IMR-90 (cell line): ENCODE data around the gene NMB. TPM values are rescaled to one million over a fixed set of nuclear protein-coding genes. Genes with fewer than 3 reads are reported as not detected.

Source experiments
- ATAC-seq: fragments of 200-7000 bp; cut with Tn5 transposase; 2 replicates; pipeline ENCODE4 v1.9.1; 2020; ENCODE audit warnings: low read depth, mild to moderate bottlenecking, moderate library complexity
- BruUV-seq: library from RNA; stranded (reverse); fragments of 400-500 nt; replicated peaks from 2 replicates; lab custom pipeline; 2021; lab: Mats Ljungman, UMichigan
- CTCF ChIA-PET: fragments of 300-600 bp; formaldehyde crosslinking; extraction: SDS; loops from one replicate; lab custom pipeline; 2021; ENCODE audit warnings: antibody characterized with exemption; lab: Yijun Ruan, JAX
- POLR2A ChIA-PET: fragments of 300-600 bp; sonication (Branson Sonifier 250); formaldehyde crosslinking; loops from one replicate; lab custom pipeline; 2022; ENCODE audit warnings: antibody characterized with exemption; ENCODE audit not compliant: unreplicated experiment; lab: Charles Lee
- DNase-seq: peaks from one replicate; pipeline ENCODE4 v3.0.0; 2013
- H2AFZ ChIP-seq: replicated peaks from 2 replicates; pipeline ENCODE3; 2013; ENCODE audit warnings: low read length, mild to moderate bottlenecking; ENCODE audit not compliant: poor library complexity
- H2AK5ac ChIP-seq: 2 replicates; pipeline ENCODE4 v1.6.1; 2013; ENCODE audit warnings: low read depth, low read length, inconsistent platforms
- H2AK9ac ChIP-seq: replicated peaks from 2 replicates; pipeline ENCODE3; 2013; ENCODE audit warnings: mild to moderate bottlenecking, low read depth, low read length, moderate library complexity; ENCODE audit not compliant: poor library complexity
- H2BK120ac ChIP-seq: 2 replicates; pipeline ENCODE4 v1.6.1; 2013; ENCODE audit warnings: low read depth, low read length, inconsistent platforms
- H2BK15ac ChIP-seq: 3 replicates; pipeline ENCODE4 v1.6.1; 2013; ENCODE audit warnings: low read depth, low read length, inconsistent platforms
- H2BK20ac ChIP-seq: 2 replicates; pipeline ENCODE4 v1.6.1; 2013; ENCODE audit warnings: low read depth, mild to moderate bottlenecking, inconsistent platforms, low read length, moderate library complexity
- H2BK5ac ChIP-seq: 2 replicates; pipeline ENCODE4 v1.6.1; 2013; ENCODE audit warnings: mild to moderate bottlenecking, low read depth, low read length, inconsistent platforms; ENCODE audit not compliant: poor library complexity, severe bottlenecking
- H3K14ac ChIP-seq: replicated peaks from 2 replicates; pipeline ENCODE4 v1.6.1; 2013; ENCODE audit warnings: low read depth, low read length, inconsistent platforms
- H3K18ac ChIP-seq: 2 replicates; pipeline ENCODE4 v1.6.1; 2013; ENCODE audit warnings: low read depth, low read length, control low read depth
- H3K23ac ChIP-seq: 2 replicates; pipeline ENCODE4 v1.6.1; 2013; ENCODE audit warnings: low read depth, low read length, inconsistent platforms
- H3K27ac ChIP-seq: 2 replicates; pipeline ENCODE4 v1.5.1; 2013; ENCODE audit warnings: mild to moderate bottlenecking, control low read depth, low read length; ENCODE audit not compliant: insufficient read depth
- H3K27me3 ChIP-seq: 2 replicates; pipeline ENCODE4 v1.6.1; 2013; ENCODE audit warnings: low read length; ENCODE audit not compliant: control insufficient read depth, insufficient read depth
- H3K36me3 ChIP-seq: 2 replicates; pipeline ENCODE4 v1.6.1; 2013; ENCODE audit warnings: low read length, mixed read lengths; ENCODE audit not compliant: control insufficient read depth, insufficient read depth
- H3K4ac ChIP-seq: 2 replicates; pipeline ENCODE4 v1.6.1; 2013; ENCODE audit warnings: low read depth, low read length, inconsistent platforms
- H3K4me1 ChIP-seq: 2 replicates; pipeline ENCODE4 v1.6.1; 2013; ENCODE audit warnings: low read length, mixed read lengths; ENCODE audit not compliant: control insufficient read depth, insufficient read depth
- H3K4me2 ChIP-seq: 2 replicates; pipeline ENCODE4 v1.6.1; 2013; ENCODE audit warnings: low read depth, mild to moderate bottlenecking, control low read depth, low read length, moderate library complexity
- H3K4me3 ChIP-seq: 2 replicates; pipeline ENCODE4 v1.5.1; 2013; ENCODE audit warnings: low read depth, mild to moderate bottlenecking, control low read depth, low read length, moderate library complexity; ENCODE audit not compliant: insufficient read depth
- H3K56ac ChIP-seq: 2 replicates; pipeline ENCODE4 v1.6.1; 2013; ENCODE audit warnings: low read length, inconsistent platforms; ENCODE audit not compliant: insufficient read depth; ENCODE audit errors: extremely low read depth
- H3K79me1 ChIP-seq, 2 experiments: 2 replicates each; pipeline ENCODE4 v1.6.1; 2013; ENCODE audit warnings: low read length in 2 of 2, inconsistent platforms in 1 of 2, low read depth in 1 of 2
- H3K9ac ChIP-seq: 2 replicates; pipeline ENCODE4 v1.6.1; 2013; ENCODE audit warnings: low read depth, low read length, control low read depth
- H3K9me1 ChIP-seq: 2 replicates; pipeline ENCODE4 v1.6.1; 2013; ENCODE audit warnings: low read length, inconsistent platforms; ENCODE audit not compliant: insufficient read depth
- H3K9me3 ChIP-seq: 2 replicates; pipeline ENCODE4 v1.6.1; 2013; ENCODE audit warnings: low read length; ENCODE audit not compliant: control insufficient read depth, insufficient read depth
- H4K20me1 ChIP-seq: 2 replicates; pipeline ENCODE4 v1.6.1; 2013; ENCODE audit warnings: low read length, inconsistent platforms; ENCODE audit not compliant: insufficient read depth
- H4K5ac ChIP-seq: 2 replicates; pipeline ENCODE4 v1.6.1; 2013; ENCODE audit warnings: mild to moderate bottlenecking, low read depth, low read length, control low read depth
- H4K8ac ChIP-seq, 2 experiments: 2 replicates each; pipeline ENCODE4 v1.6.1; 2013; ENCODE audit warnings: low read depth in 2 of 2, low read length in 2 of 2, control low read depth in 1 of 2, inconsistent platforms in 1 of 2
- H4K91ac ChIP-seq: 2 replicates; pipeline ENCODE4 v1.6.1; 2013; ENCODE audit warnings: low read depth, low read length, inconsistent platforms; ENCODE audit not compliant: insufficient read depth
- BHLHE40 ChIP-seq: fragments of 150-350 bp; IDR thresholded peaks from 2 replicates; pipeline ENCODE4 v1.6.1; 2016; ENCODE audit warnings: mild to moderate bottlenecking, low read depth, low read length
- CEBPB ChIP-seq: IDR thresholded peaks from 2 replicates; pipeline ENCODE4 v1.6.1; 2012; ENCODE audit warnings: low read depth, low read length, improper control_type of control experiment
- CHD1 ChIP-seq: IDR thresholded peaks from 2 replicates; pipeline ENCODE4 v1.6.1; 2012; ENCODE audit warnings: low read depth, low read length, improper control_type of control experiment
- CTCF ChIP-seq: conservative IDR thresholded peaks from 2 replicates; pipeline ENCODE4 v1.5.1; 2012; ENCODE audit warnings: mild to moderate bottlenecking, low read depth, low read length, improper control_type of control experiment
- ELK1 ChIP-seq: fragments of 150-350 bp; IDR thresholded peaks from 2 replicates; pipeline ENCODE4 v1.6.1; 2016; ENCODE audit warnings: low read depth, mild to moderate bottlenecking, low read length, moderate library complexity, borderline replicate concordance
- FOS ChIP-seq: fragments of 150-350 bp; IDR thresholded peaks from 2 replicates; pipeline ENCODE4 v1.6.1; 2016; ENCODE audit warnings: low read depth, low read length
- MAZ ChIP-seq: IDR thresholded peaks from 2 replicates; pipeline ENCODE4 v1.6.1; 2012; ENCODE audit warnings: low read depth, mild to moderate bottlenecking, low read length, improper control_type of control experiment, moderate library complexity, borderline replicate concordance
- MXI1 ChIP-seq: IDR thresholded peaks from 2 replicates; pipeline ENCODE4 v1.6.1; 2012; ENCODE audit warnings: low read depth, mild to moderate bottlenecking, low read length, moderate library complexity, borderline replicate concordance
- POLR2A ChIP-seq: IDR thresholded peaks from 2 replicates; pipeline ENCODE4 v1.6.1; 2012; ENCODE audit warnings: mild to moderate bottlenecking, low read depth, low read length
- RCOR1 ChIP-seq: IDR thresholded peaks from 2 replicates; pipeline ENCODE4 v1.6.1; 2012; ENCODE audit warnings: mild to moderate bottlenecking, low read length, improper control_type of control experiment; ENCODE audit not compliant: insufficient replicate concordance
- RFX5 ChIP-seq: IDR thresholded peaks from 2 replicates; pipeline ENCODE4 v1.8.0; 2012; ENCODE audit warnings: low read depth, mild to moderate bottlenecking, low read length, moderate library complexity
- SMC3 ChIP-seq: fragments of 150-350 bp; IDR thresholded peaks from 2 replicates; pipeline ENCODE4 v1.6.1; 2016; ENCODE audit warnings: low read depth, mild to moderate bottlenecking, antibody characterized with exemption, low read length, moderate library complexity
- WGBS, 2 experiments: methylation state at CpG; one replicate each; pipeline versions ENCODE4 v1.1.5 to v1.1.7; 2013; ENCODE audit warnings: missing lambda C conversion rate in 2 of 2; ENCODE audit not compliant: insufficient read length in 1 of 2; ENCODE audit errors: extremely low coverage in 2 of 2; 5-methylcytosine and 5-hydroxymethylcytosine counted together
- dilution Hi-C: fragments of 300-500 bp; cut with HindIII; formaldehyde crosslinking; loops from one replicate; pipeline ENCODE4 v1.14.3; 2018; ENCODE audit warnings: low sequenced_read_pairs; ENCODE audit not compliant: unreplicated experiment
- in situ Hi-C: fragments of 300-500 bp; cut with MboI; formaldehyde crosslinking; loops from 3 replicates; pipeline ENCODE4 v1.14.3; 2019; ENCODE audit warnings: low sequenced_read_pairs, inconsistent platforms, mixed read lengths
- intact Hi-C: fragments of 100-400 bp; cut with micrococcal nuclease; formaldehyde crosslinking; loops from 2 replicates; pipeline ENCODE4 v1.10.0; 2022
- polyA plus RNA-seq, 3 experiments: library from polyadenylated mRNA; depleted of rRNA; stranded (reverse); fragments of >200 nt; gene quantifications; 2 replicates each; pipeline ENCODE4 v1.2.3, GENCODE V29; 2012; ENCODE audit warnings: low replicate concordance in 1 of 3
- total RNA-seq: library from RNA; depleted of rRNA; stranded (reverse); fragments of >200 nt; gene quantifications from 2 replicates; pipeline ENCODE4 v1.2.3, GENCODE V29; 2012

The NMB gene
- total and polyA plus RNA-seq, 2 of the 4 experiments (the other 2 are of a cell fraction) = 1.3 to 3.8 TPM

GRCh38 chr15:84666373-84666772 lies 8.4 kb upstream of the NMB start:
- Histone ChIP-seq H3K4me3 (no peak overlapping the region), H2AK9ac (no peak overlapping the region), H3K27ac (no peak overlapping the region), H4K91ac (no peak overlapping the region), H2BK20ac (no peak overlapping the region), H3K4me1 (peaks cover 5% of the 10 kb centered on the region), H3K4me2 (no peak overlapping the region), H3K9me1 (peaks cover 10% of the 10 kb centered on the region), H3K79me1 (peaks cover 23 to 40% of the 10 kb centered on the region in 2 experiments; a peak in 3 of 4 replicates), H3K27me3 (no peaks in the 10 kb centered on the region), H2AK5ac (no peak overlapping the region), H2BK5ac (no peak overlapping the region), H4K20me1 (peaks cover 5% of the 10 kb centered on the region; the same call in 1 of the 2 replicates), H3K9ac (no peak overlapping the region), H2BK15ac (no peak overlapping the region), H3K4ac (no peak overlapping the region), H4K8ac (no peak overlapping the region), H2AFZ (no peak overlapping the region), H3K23ac (no peak overlapping the region), H3K14ac (no peak overlapping the region), H3K56ac (no peak overlapping the region), H2BK120ac (no peak overlapping the region), H3K9me3 (no peaks in the 10 kb centered on the region), H3K36me3 (peaks cover 13% of the 10 kb centered on the region), H4K5ac (no peak overlapping the region), H3K18ac (no peak overlapping the region)
- CTCF ChIA-PET = interaction anchor here (0.6 kb wide), 1 partner anchor 19 kb away, joined by 3 read pairs; no protein-coding TSS in a partner anchor
- in situ Hi-C loops = no loop called here
- TF ChIP-seq MAZ (no peak), BHLHE40 (no peak), RCOR1 (no peak), MXI1 (no peak), CHD1 (no peak), ELK1 (no peak), RFX5 (no peak), FOS (no peak), CEBPB (no peak), POLR2A (no peak), CTCF (no peak), SMC3 (no peak)
- WGBS, 2 experiments = no CpG with 5 or more reads among the region's 2 CpGs
- dilution Hi-C loops = no loop called here
- DNase-seq (no peak), ATAC-seq (no peak)
- intact Hi-C loops = no loop called here
- POLR2A ChIA-PET = no interaction called here
- BruUV-seq = no TSS peak
